Neural cell (in vitro differentiated cells): ENCODE results near the gene UTP14A.

Experiments
- EZH2 ChIP-seq: fragments of 200-600, 300-800 bp; shearing (Covaris generic), sonication (generic); IDR thresholded peaks from 2 replicates; pipeline ENCODE4 v1.6.1; 2014; ENCODE audit warnings: antibody characterized with exemption, low read length, borderline replicate concordance, mild to moderate bottlenecking; ENCODE audit not compliant: insufficient read depth, poor library complexity, severe bottlenecking
- POLR2AphosphoS5 ChIP-seq: IDR thresholded peaks from 2 replicates; pipeline ENCODE4 v1.6.1; 2012
- SMC3 ChIP-seq: fragments of 450-650 bp; conservative IDR thresholded peaks from 2 replicates; pipeline ENCODE4 v1.6.1; 2014; ENCODE audit warnings: antibody characterized with exemption, mild to moderate bottlenecking, moderate library complexity; ENCODE audit not compliant: poor library complexity
- TF ChIP-seq, protein P1 (sequence below): fragments of 450-650 bp; IDR thresholded peaks from 2 replicates; pipeline ENCODE4 v1.5.1; 2014; ENCODE audit warnings: antibody characterized with exemption, mild to moderate bottlenecking, moderate library complexity; ENCODE audit not compliant: poor library complexity, severe bottlenecking

DNA sequence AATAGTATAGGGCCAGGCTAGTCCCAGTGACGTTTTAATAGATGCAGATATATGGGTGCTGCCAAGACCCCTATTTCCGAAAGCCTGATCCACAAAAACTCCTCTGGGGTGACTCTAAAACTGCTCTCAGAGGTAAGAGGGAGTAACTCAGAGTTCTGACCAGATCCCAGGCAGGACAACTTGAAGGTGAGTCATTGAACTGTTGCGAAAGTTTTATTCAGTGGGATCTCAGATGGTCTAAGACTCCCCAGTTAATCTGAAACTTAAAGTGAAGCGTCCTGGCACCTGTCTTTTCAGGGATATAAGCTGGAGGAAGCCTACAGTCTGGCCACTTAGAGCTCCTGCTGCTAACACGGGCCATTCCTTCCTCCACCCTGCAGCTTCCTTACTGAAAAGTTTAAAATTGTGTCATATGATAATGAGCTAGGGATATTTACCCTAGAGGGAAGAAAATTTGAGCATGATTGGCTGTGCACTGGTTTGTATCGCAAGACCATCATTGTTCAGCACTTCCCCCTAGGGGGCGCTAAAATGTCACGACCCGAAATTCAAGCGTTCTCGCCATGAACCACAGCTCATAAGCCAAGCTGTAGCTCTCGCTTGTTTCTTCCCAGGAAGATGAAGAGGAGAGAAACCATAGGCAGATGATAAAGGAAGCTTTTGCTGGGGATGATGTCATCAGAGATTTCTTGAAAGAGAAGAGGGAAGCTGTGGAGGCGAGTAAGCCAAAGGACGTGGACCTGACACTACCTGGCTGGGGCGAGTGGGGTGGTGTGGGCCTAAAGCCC lies 19.5 kb downstream of the UTP14A start:
- TF ChIP-seq SMC3 (peak; percentile 78), EZH2 (no peak), POLR2AphosphoS5 (no peak)
- TF ChIP-seq, protein P1, sequence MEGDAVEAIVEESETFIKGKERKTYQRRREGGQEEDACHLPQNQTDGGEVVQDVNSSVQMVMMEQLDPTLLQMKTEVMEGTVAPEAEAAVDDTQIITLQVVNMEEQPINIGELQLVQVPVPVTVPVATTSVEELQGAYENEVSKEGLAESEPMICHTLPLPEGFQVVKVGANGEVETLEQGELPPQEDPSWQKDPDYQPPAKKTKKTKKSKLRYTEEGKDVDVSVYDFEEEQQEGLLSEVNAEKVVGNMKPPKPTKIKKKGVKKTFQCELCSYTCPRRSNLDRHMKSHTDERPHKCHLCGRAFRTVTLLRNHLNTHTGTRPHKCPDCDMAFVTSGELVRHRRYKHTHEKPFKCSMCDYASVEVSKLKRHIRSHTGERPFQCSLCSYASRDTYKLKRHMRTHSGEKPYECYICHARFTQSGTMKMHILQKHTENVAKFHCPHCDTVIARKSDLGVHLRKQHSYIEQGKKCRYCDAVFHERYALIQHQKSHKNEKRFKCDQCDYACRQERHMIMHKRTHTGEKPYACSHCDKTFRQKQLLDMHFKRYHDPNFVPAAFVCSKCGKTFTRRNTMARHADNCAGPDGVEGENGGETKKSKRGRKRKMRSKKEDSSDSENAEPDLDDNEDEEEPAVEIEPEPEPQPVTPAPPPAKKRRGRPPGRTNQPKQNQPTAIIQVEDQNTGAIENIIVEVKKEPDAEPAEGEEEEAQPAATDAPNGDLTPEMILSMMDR = peak; percentile 78
